Measurements from ENCODE around the gene FARS2.

DNA sequence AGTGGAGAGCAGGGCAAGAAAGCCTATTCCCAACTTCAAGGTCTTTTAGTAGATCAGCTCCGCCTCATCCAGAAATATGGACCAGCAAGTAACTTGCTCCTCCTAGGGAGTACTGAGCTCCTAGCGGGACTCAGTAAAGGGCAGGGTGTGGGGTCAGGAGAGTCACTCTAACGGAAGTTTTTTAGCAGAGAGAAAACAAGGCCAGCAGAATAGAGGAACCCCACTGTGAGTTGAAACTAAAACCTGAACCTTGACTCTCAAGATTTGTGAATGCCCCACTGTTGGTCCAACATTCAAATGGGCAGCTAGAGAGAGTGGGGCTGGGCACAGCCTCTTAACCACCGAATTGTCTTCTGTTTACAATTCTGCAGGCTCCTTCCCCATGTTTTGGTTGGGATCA is 244.8 kb downstream of the FARS2 start:
- TF ChIP-seq GATA2 (IDR thresholded peaks at IDR 0.05; ENCODE audit: low read depth, low read length) (no peak), GATA3 (IDR thresholded peaks at IDR 0.05; ENCODE audit: low read depth, low read length) (no peak)
